Glutamatergic neuron (in vitro differentiated cells): Measurements from ENCODE around the gene BTBD2. TPM values are rescaled to one million over a fixed set of nuclear protein-coding genes. Genes with fewer than 3 reads are reported as not detected.

Experiments
- DNase-seq: peaks from one replicate; pipeline ENCODE4 v3.0.0; 2022
- H3K27ac Mint-ChIP-seq: one replicate; pipeline ENCODE4 v1.8.0; 2020; ENCODE audit warnings: mild to moderate bottlenecking, mixed read lengths, inconsistent platforms; ENCODE audit not compliant: unreplicated experiment
- H3K27me3 Mint-ChIP-seq: one replicate; pipeline ENCODE4 v1.8.0; 2020; ENCODE audit warnings: mild to moderate bottlenecking, moderate library complexity, mixed read lengths, inconsistent platforms; ENCODE audit not compliant: unreplicated experiment
- H3K36me3 Mint-ChIP-seq: one replicate; pipeline ENCODE4 v1.8.0; 2020; ENCODE audit warnings: mild to moderate bottlenecking, mixed read lengths, inconsistent platforms; ENCODE audit not compliant: unreplicated experiment
- H3K4me1 Mint-ChIP-seq: one replicate; pipeline ENCODE4 v1.8.0; 2020; ENCODE audit warnings: mild to moderate bottlenecking, low read depth, mixed read lengths, inconsistent platforms; ENCODE audit not compliant: unreplicated experiment
- H3K4me3 Mint-ChIP-seq: one replicate; pipeline ENCODE4 v1.8.0; 2020; ENCODE audit warnings: mild to moderate bottlenecking, mixed read lengths, inconsistent platforms; ENCODE audit not compliant: unreplicated experiment
- H3K9me3 Mint-ChIP-seq: one replicate; pipeline ENCODE4 v1.8.0; 2020; ENCODE audit warnings: mild to moderate bottlenecking, moderate library complexity, mixed read lengths, inconsistent platforms; ENCODE audit not compliant: unreplicated experiment
- CTCF ChIP-seq: fragments of 200-600 bp; sonication (generic); IDR thresholded peaks from one replicate; pipeline ENCODE4 v1.5.0; 2021; ENCODE audit not compliant: partially characterized antibody, unreplicated experiment
- total RNA-seq: library from RNA; stranded (reverse); fragmentation: NEBNext Ultra II Directional; extraction: Animal tissue kit (Norgen Biotek cat#: 25700); gene quantifications from one replicate; pipeline ENCODE4 v1.2.1, GENCODE V29; 2021; ENCODE audit not compliant: unreplicated experiment

Gene BTBD2
- total RNA-seq, 1 donor from 2014 or later: 70.4 TPM

GRCh38 chr19:1961000-1961883, 54.3 kb downstream of the BTBD2 start:
- no peak for DNase-seq
- H3K4me1 Mint-ChIP-seq: peaks cover 3% of the 10 kb centered on the region
- no peak overlapping the region for H3K27ac Mint-ChIP-seq
- no peak for TF ChIP-seq CTCF
- peaks cover 5% of the 10 kb centered on the region for H3K9me3 Mint-ChIP-seq
- no peak overlapping the region for H3K4me3 Mint-ChIP-seq
- H3K27me3 Mint-ChIP-seq: peaks cover 12% of the 10 kb centered on the region
- H3K36me3 Mint-ChIP-seq: no peaks in the 10 kb centered on the region

- no peak for DNase-seq
- Mint-ChIP-seq H3K4me3 (no peak overlapping the region), H3K4me1 (peaks cover 4% of the 10 kb centered on the region), H3K36me3 (no peaks in the 10 kb centered on the region), H3K27me3 (peaks cover 9% of the 10 kb centered on the region), H3K9me3 (peaks cover 4% of the 10 kb centered on the region), H3K27ac (no peak overlapping the region)
- no peak for TF ChIP-seq CTCF
Observed at GRCh38 chr19:1959928-1960589, 55.5 kb downstream of the BTBD2 start.

GRCh38 chr19:1957562-1958248, 57.8 kb downstream of the BTBD2 start:
- Mint-ChIP-seq H3K36me3 (no peaks in the 10 kb centered on the region), H3K4me1 (peaks cover 4% of the 10 kb centered on the region), H3K27me3 (peaks cover 9% of the 10 kb centered on the region), H3K4me3 (no peak overlapping the region), H3K9me3 (peaks cover 4% of the 10 kb centered on the region), H3K27ac (no peak overlapping the region)
- no peak for DNase-seq
- TF ChIP-seq CTCF: no peak

GRCh38 chr19:1956868-1957492, 58.5 kb downstream of the BTBD2 start:
- Mint-ChIP-seq H3K27me3 (peaks cover 13% of the 10 kb centered on the region), H3K4me3 (no peak overlapping the region), H3K36me3 (no peaks in the 10 kb centered on the region), H3K4me1 (peaks cover 4% of the 10 kb centered on the region), H3K9me3 (peaks cover 5% of the 10 kb centered on the region), H3K27ac (no peak overlapping the region)
- no peak for TF ChIP-seq CTCF
- DNase-seq: no peak
